ENCODE results near the gene OSBP2. TPM values are rescaled to one million over a fixed set of nuclear protein-coding genes. Genes with fewer than 3 reads are reported as not detected.

The OSBP2 gene
- polyA plus RNA-seq, 1 donor (not counting 4 experiments of a cell fraction or from before 2014, with no cell fraction given): 3.0 TPM

- DNase-seq (ENCODE audit: low read depth, low spot score) (no peak), FAIRE-seq (no peak)
- Histone ChIP-seq H3K27me3 (ENCODE audit: control insufficient read depth, extremely low read depth, insufficient read depth, low read length) (peaks cover 21% of the 10 kb centered on the region), H2AFZ (ENCODE audit: control insufficient read depth, low read length) (no peak overlapping the region), H3K4me3 (ENCODE audit: control insufficient read depth in 2 of 3, extremely low read depth in 1 of 3, insufficient read depth in 2 of 3, low read depth in 1 of 3, low read length in 3 of 3) (no peak overlapping the region), H3K9me3 (ENCODE audit: control insufficient read depth, low read depth, low read length) (no peaks in the 10 kb centered on the region), H3K9me1 (ENCODE audit: control insufficient read depth, extremely low read depth, insufficient read depth, low read length) (no peaks in the 10 kb centered on the region), H3K4me2 (ENCODE audit: control insufficient read depth, extremely low read depth, insufficient read depth, low read depth, low read length) (no peak overlapping the region), H3K36me3 (ENCODE audit: control insufficient read depth in 2 of 2, extremely low read depth in 1 of 2, insufficient read depth in 2 of 2, low read length in 2 of 2) (no peaks in the 10 kb centered on the region), H4K20me1 (ENCODE audit: control insufficient read depth, extremely low read depth, insufficient read depth, low read length) (no peaks in the 10 kb centered on the region), H3K27ac (ENCODE audit: control insufficient read depth, insufficient read depth, low read length) (no peak overlapping the region), H3K79me2 (ENCODE audit: control insufficient read depth, insufficient read depth, low read length) (no peaks in the 10 kb centered on the region), H3K4me1 (ENCODE audit: control insufficient read depth, extremely low read depth, insufficient read depth, low read length) (no peaks in the 10 kb centered on the region), H3K9ac (ENCODE audit: control insufficient read depth, extremely low read depth, insufficient read depth, low read length) (no peak overlapping the region)
- TF ChIP-seq EZH2 (IDR thresholded peaks at IDR 0.05; ENCODE audit: low read length): no peak
- no peak for TF ChIP-seq CTCF (optimal IDR thresholded peaks at IDR 0.05 in 1 of 3, IDR thresholded peaks at IDR 0.05 in 1 of 3, conservative IDR thresholded peaks at IDR 0.05 in 1 of 3; ENCODE audit: extremely low read depth in 1 of 3, insufficient read depth in 2 of 3, low read length in 3 of 3)
- dilution Hi-C loops (cut with MboI; ENCODE audit: extremely low pct_ligation_motif_present, low sequenced_read_pairs): no loop called here
Observed at GRCh38 chr22:30680991-30681770, 13.5 kb upstream of the OSBP2 start.

DNA sequence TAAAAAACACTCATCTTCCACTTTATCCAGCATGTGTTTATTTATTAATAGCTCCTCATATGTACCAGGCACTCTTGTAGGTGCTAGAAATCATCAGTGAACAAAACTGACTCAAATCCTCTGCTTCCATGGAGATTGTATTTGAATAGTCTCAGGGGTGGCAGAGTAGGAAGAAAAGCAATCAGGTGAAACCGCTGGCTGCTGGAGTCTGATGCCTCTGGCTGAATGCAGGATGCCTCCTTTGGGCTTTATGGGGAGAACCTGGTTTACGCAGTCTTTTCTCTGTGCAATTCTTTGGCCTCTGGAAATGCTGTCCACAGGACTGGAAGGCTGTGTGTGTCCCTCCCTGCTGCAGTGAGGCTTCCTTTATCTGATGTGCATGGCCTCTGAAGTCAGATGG, 12.8 kb upstream of the OSBP2 start:
- dilution Hi-C loops (cut with MboI; ENCODE audit: extremely low pct_ligation_motif_present, low sequenced_read_pairs): no loop called here
- DNase-seq (ENCODE audit: low read depth, low spot score): no peak
- no peak overlapping the region for H2AFZ ChIP-seq (ENCODE audit: control insufficient read depth, low read length)
- H3K4me2 ChIP-seq (ENCODE audit: control insufficient read depth, extremely low read depth, insufficient read depth, low read depth, low read length): no peak overlapping the region
- H3K9me3 ChIP-seq (ENCODE audit: control insufficient read depth, low read depth, low read length): no peaks in the 10 kb centered on the region
- no peaks in the 10 kb centered on the region for H3K4me1 ChIP-seq (ENCODE audit: control insufficient read depth, extremely low read depth, insufficient read depth, low read length)
- FAIRE-seq: no peak
- peaks cover 19% of the 10 kb centered on the region for H3K27me3 ChIP-seq (ENCODE audit: control insufficient read depth, extremely low read depth, insufficient read depth, low read length)
- no peaks in the 10 kb centered on the region for H4K20me1 ChIP-seq (ENCODE audit: control insufficient read depth, extremely low read depth, insufficient read depth, low read length)
- H3K27ac ChIP-seq (ENCODE audit: control insufficient read depth, insufficient read depth, low read length): no peak overlapping the region
- H3K9ac ChIP-seq (ENCODE audit: control insufficient read depth, extremely low read depth, insufficient read depth, low read length): no peak overlapping the region
- no peaks in the 10 kb centered on the region for H3K36me3 ChIP-seq (ENCODE audit: control insufficient read depth in 2 of 2, extremely low read depth in 1 of 2, insufficient read depth in 2 of 2, low read length in 2 of 2)
- TF ChIP-seq EZH2 (IDR thresholded peaks at IDR 0.05; ENCODE audit: low read length): no peak
- TF ChIP-seq CTCF (optimal IDR thresholded peaks at IDR 0.05 in 1 of 3, IDR thresholded peaks at IDR 0.05 in 1 of 3, conservative IDR thresholded peaks at IDR 0.05 in 1 of 3; ENCODE audit: extremely low read depth in 1 of 3, insufficient read depth in 2 of 3, low read length in 3 of 3): no peak
- H3K79me2 ChIP-seq (ENCODE audit: control insufficient read depth, insufficient read depth, low read length): no peaks in the 10 kb centered on the region
- no peaks in the 10 kb centered on the region for H3K9me1 ChIP-seq (ENCODE audit: control insufficient read depth, extremely low read depth, insufficient read depth, low read length)
- H3K4me3 ChIP-seq (ENCODE audit: control insufficient read depth in 2 of 3, extremely low read depth in 1 of 3, insufficient read depth in 2 of 3, low read depth in 1 of 3, low read length in 3 of 3): no peak overlapping the region

Data from keratinocyte (primary cell).